ENCODE measurements around the gene LIPG. TPM values are rescaled to one million over a fixed set of nuclear protein-coding genes. Genes with fewer than 3 reads are reported as not detected.

The LIPG gene
- total and polyA plus RNA-seq, 9 of the 15 experiments (the other 6 are each of a cell fraction or from before 2014, with no cell fraction given): 0.76 to 1.8 (median 1.3) TPM

DNA sequence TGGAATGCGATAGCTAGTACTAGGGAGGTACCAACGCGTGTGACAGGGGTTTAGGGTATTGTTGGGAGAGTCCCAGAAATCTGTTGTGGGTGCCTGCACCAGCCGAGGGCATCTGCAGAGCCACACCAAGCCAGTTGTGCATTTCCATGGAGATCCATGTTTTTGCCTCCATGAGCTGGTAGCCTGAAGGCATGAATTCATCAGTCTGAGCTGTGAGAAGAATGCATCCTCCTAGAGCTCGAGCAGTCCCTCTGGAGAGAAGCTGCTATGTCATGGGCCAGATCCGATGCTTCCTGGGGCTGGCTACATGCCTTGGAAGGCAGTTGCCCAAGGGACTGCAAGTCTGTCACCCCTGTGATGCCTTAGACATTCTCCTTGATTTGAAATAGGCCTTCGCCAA lies 57.9 kb downstream of the LIPG start:
- H4K20me1 ChIP-seq (replicated peaks; ENCODE audit: control insufficient read depth, insufficient read depth, low read length): no peaks in the 10 kb centered on the region
- H3K4me1 ChIP-seq (replicated peaks in 1 of 2; ENCODE audit: control insufficient read depth in 2 of 2, insufficient read depth in 2 of 2, low read length in 2 of 2): no peaks in the 10 kb centered on the region
- H3K4me2 ChIP-seq (ENCODE audit: insufficient read depth, low read length): no peak overlapping the region
- intact Hi-C loops (cut with micrococcal nuclease) (no loop called here), in situ Hi-C loops (cut with MboI) (no loop called here)
- no peak overlapping the region for H2AFZ ChIP-seq (ENCODE audit: low read depth, low read length)
- H3K27ac ChIP-seq (ENCODE audit: extremely low read depth, low read depth, low read length): no peak overlapping the region
- WGBS (ENCODE audit: insufficient coverage, low coverage, missing lambda C conversion rate): 2% methylated on average over 5 of the region's 7 CpGs
- H3K27me3 ChIP-seq (ENCODE audit: control insufficient read depth in 2 of 2, insufficient read depth in 2 of 2, low read length in 2 of 2): peaks cover 6 to 29% of the 10 kb centered on the region in 2 experiments; a peak in 4 of 5 replicates
- H3K9me1 ChIP-seq (ENCODE audit: control insufficient read depth, insufficient read depth, low read length): no peaks in the 10 kb centered on the region
- no peak overlapping the region for H3K4me3 ChIP-seq
- ChIA-PET POLR2A (no interaction called here), CTCF (ENCODE audit: low intra/inter-chr PET ratio) (no interaction called here)
- DNase-seq (ENCODE audit: extremely low read depth in 1 of 4, low spot score in 3 of 4): no peak
- no peaks in the 10 kb centered on the region for H3K79me2 ChIP-seq (ENCODE audit: control insufficient read depth, insufficient read depth, low read length)
- no peaks in the 10 kb centered on the region for H3K36me3 ChIP-seq (ENCODE audit: control insufficient read depth, insufficient read depth, low read length)
- H3K9ac ChIP-seq (ENCODE audit: insufficient read depth in 1 of 2, low read depth in 2 of 2, low read length in 2 of 2): no peak overlapping the region
- FAIRE-seq: no peak
- ATAC-seq: no peak
- H3K9me3 ChIP-seq (replicated peaks; ENCODE audit: control insufficient read depth, insufficient read depth, low read depth, low read length): no peaks in the 10 kb centered on the region
- no TSS peak for BruUV-seq (replicated peaks)
- TF ChIP-seq LEF1 (IDR thresholded peaks at IDR 0.05): no peak
- no peak for TF ChIP-seq ZNF324 (CRISPR knock-in tag; IDR thresholded peaks at IDR 0.05)
- no peak for TF ChIP-seq HMBOX1 (IDR thresholded peaks at IDR 0.05)
- TF ChIP-seq SRSF9 (IDR thresholded peaks at IDR 0.05; ENCODE audit: borderline replicate concordance, low read depth, low read length): no peak
- TF ChIP-seq ZNF395 (CRISPR knock-in tag; IDR thresholded peaks at IDR 0.05): no peak
- TF ChIP-seq, protein P1, sequence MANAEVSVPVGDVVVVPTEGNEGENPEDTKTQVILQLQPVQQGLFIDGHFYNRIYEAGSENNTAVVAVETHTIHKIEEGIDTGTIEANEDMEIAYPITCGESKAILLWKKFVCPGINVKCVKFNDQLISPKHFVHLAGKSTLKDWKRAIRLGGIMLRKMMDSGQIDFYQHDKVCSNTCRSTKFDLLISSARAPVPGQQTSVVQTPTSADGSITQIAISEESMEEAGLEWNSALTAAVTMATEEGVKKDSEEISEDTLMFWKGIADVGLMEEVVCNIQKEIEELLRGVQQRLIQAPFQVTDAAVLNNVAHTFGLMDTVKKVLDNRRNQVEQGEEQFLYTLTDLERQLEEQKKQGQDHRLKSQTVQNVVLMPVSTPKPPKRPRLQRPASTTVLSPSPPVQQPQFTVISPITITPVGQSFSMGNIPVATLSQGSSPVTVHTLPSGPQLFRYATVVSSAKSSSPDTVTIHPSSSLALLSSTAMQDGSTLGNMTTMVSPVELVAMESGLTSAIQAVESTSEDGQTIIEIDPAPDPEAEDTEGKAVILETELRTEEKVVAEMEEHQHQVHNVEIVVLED (CRISPR knock-in tag; IDR thresholded peaks at IDR 0.05): no peak
- TF ChIP-seq ZNF24 (IDR thresholded peaks at IDR 0.05): no peak
- no peak for TF ChIP-seq SIN3B (IDR thresholded peaks at IDR 0.05; ENCODE audit: low read depth)
- TF ChIP-seq GATAD2B (IDR thresholded peaks at IDR 0.05; ENCODE audit: borderline replicate concordance): no peak
- no peak for TF ChIP-seq TAL1 (IDR thresholded peaks at IDR 0.05)
- no peak for TF ChIP-seq ESRRA (IDR thresholded peaks at IDR 0.05; ENCODE audit: borderline replicate concordance, low read depth)
- no peak for TF ChIP-seq ARNT (IDR thresholded peaks at IDR 0.05)
- no peak for TF ChIP-seq ARID4B (CRISPR knock-in tag; IDR thresholded peaks at IDR 0.05)

Measured in K562 (cell line).